ENCODE results near the gene ZNF587B. TPM values are rescaled to one million over a fixed set of nuclear protein-coding genes. Genes with fewer than 3 reads are reported as not detected.
A peak's percentile ranks its signal among the peaks of the same experiment; 100 is the strongest.
"Not testable (repeated sequence)": the region's sequence is repeated elsewhere in the genome, so short reads cannot be mapped to it uniquely, and the experiment has no call there.

ZNF587B gene
- total and polyA plus RNA-seq, 9 of the 15 experiments (the other 6 are each of a cell fraction or from before 2014, with no cell fraction given), result 7.4 to 37.5 (median 20.8) TPM

DNA sequence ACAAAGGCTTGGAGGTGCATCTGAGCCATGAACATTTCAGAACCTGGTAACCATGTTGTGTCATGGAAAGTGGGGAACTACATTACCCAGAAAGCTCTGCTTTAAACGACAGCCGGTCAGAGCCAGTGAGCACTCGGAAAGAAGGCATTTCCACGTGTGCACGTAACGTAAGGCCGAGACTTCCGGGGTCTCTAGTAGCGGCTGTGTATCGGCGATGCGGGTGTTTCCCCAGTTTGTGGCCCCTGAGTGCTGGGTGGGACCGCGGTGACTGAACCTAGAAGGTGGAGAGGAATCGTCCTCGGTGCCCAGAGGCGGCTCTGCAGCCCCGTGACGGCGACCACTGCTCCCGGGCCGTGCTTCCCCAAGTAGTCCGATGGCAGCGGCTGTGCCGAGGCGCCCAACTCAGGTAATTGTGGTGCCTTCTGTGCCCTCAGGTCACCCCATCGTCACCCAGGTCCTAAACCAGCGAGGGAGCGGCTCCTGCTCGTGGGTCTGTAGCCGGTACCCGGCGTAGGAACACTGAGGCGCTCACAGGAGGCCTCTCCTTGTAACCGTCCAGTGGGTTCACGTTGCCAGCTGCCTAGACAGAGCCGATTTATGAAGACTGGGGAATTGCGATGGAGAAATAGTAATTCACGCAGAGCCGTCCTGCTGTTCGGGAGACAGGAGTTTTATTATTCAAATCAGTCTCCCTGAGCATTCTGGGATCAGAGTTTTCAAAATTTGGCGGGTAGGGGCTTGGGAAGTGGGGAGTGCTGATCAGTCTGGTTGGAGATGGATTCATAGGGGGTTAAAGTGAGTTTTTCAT is 19.8 kb downstream of the ZNF587B start, which contains the start of gene ZNF587 (continued):
- TF ChIP-seq ETS1 (conservative IDR thresholded peaks at IDR 0.05; ENCODE audit: control insufficient read depth, low read depth, low read length) (peak; percentile 80; the same call in 1 of the 2 replicates), SIN3A (IDR thresholded peaks at IDR 0.05; ENCODE audit: borderline replicate concordance in 2 of 2, control insufficient read depth in 1 of 2, low read depth in 2 of 2, low read length in 2 of 2) (peak; percentile 71 to 94; a peak in 3 of 4 replicates)
- TF ChIP-seq, protein P1, sequence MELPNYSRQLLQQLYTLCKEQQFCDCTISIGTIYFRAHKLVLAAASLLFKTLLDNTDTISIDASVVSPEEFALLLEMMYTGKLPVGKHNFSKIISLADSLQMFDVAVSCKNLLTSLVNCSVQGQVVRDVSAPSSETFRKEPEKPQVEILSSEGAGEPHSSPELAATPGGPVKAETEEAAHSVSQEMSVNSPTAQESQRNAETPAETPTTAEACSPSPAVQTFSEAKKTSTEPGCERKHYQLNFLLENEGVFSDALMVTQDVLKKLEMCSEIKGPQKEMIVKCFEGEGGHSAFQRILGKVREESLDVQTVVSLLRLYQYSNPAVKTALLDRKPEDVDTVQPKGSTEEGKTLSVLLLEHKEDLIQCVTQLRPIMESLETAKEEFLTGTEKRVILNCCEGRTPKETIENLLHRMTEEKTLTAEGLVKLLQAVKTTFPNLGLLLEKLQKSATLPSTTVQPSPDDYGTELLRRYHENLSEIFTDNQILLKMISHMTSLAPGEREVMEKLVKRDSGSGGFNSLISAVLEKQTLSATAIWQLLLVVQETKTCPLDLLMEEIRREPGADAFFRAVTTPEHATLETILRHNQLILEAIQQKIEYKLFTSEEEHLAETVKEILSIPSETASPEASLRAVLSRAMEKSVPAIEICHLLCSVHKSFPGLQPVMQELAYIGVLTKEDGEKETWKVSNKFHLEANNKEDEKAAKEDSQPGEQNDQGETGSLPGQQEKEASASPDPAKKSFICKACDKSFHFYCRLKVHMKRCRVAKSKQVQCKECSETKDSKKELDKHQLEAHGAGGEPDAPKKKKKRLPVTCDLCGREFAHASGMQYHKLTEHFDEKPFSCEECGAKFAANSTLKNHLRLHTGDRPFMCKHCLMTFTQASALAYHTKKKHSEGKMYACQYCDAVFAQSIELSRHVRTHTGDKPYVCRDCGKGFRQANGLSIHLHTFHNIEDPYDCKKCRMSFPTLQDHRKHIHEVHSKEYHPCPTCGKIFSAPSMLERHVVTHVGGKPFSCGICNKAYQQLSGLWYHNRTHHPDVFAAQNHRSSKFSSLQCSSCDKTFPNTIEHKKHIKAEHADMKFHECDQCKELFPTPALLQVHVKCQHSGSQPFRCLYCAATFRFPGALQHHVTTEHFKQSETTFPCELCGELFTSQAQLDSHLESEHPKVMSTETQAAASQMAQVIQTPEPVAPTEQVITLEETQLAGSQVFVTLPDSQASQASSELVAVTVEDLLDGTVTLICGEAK (IDR thresholded peaks at IDR 0.05), result peak; percentile 85
- TF ChIP-seq, protein P1 (CRISPR knock-in tag; IDR thresholded peaks at IDR 0.05), result not testable (repeated sequence)
- TF ChIP-seq, protein P2, sequence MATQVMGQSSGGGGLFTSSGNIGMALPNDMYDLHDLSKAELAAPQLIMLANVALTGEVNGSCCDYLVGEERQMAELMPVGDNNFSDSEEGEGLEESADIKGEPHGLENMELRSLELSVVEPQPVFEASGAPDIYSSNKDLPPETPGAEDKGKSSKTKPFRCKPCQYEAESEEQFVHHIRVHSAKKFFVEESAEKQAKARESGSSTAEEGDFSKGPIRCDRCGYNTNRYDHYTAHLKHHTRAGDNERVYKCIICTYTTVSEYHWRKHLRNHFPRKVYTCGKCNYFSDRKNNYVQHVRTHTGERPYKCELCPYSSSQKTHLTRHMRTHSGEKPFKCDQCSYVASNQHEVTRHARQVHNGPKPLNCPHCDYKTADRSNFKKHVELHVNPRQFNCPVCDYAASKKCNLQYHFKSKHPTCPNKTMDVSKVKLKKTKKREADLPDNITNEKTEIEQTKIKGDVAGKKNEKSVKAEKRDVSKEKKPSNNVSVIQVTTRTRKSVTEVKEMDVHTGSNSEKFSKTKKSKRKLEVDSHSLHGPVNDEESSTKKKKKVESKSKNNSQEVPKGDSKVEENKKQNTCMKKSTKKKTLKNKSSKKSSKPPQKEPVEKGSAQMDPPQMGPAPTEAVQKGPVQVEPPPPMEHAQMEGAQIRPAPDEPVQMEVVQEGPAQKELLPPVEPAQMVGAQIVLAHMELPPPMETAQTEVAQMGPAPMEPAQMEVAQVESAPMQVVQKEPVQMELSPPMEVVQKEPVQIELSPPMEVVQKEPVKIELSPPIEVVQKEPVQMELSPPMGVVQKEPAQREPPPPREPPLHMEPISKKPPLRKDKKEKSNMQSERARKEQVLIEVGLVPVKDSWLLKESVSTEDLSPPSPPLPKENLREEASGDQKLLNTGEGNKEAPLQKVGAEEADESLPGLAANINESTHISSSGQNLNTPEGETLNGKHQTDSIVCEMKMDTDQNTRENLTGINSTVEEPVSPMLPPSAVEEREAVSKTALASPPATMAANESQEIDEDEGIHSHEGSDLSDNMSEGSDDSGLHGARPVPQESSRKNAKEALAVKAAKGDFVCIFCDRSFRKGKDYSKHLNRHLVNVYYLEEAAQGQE (IDR thresholded peaks at IDR 0.05; ENCODE audit: borderline replicate concordance), result peak; percentile 94
- TF ChIP-seq, protein P2 (CRISPR knock-in tag; IDR thresholded peaks at IDR 0.05; ENCODE audit: low read depth), result not testable (repeated sequence)
